T-helper 1 cell (primary cell): ENCODE results near the gene RRP12.

Experiments
- DNase-seq, 5 donors: peaks; one replicate each; pipeline ENCODE4 v3.0.0-alpha.2; 2012 to 2020

Gene RRP12

DNA sequence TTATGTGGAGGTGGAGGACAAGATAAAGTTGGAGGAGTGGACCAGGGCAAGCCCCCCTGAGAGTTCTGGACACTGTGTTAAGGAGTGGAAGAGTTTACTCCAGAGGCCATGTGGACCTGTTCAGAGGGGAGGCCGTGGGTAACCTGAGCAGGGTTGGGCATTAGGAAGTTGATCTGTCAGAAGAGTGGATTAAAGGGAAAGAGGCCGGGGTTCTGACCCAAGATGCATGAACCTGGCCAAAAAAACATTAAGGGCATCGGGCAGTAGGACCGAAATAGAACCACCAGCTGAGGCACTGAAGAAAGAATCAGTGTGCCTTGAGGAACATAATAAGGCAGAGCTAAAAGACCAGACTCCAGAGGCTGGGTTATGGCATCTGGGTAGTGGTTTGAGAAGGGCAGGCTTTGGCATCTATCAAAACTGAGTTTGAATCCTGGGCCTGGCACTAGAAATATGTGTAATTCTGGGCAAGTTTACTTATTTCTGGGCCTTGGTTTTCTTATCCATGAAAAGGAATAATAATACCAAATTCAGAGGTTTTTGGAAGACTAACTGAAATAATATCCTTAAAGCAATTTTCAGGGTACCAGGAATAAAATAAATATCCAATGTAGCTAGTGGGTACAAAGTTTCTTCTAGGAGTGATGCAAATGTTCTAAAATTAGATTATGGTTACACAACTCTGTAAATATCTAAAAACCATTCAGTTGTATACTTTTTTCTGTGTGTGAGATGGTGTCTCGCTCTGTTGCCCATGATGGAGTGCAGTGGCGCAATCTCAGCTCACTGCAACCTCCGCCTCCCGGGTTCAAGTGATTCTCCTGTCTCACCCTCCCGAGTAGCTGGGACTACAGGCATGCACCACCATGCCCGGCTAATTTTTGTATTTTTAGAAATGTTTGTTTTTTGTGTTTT, 93.0 kb downstream of the RRP12 start:
- DNase-seq, result no peak

- DNase-seq, result no peak
These were observed 93.7 kb downstream of the RRP12 start for GRCh38 chr10:97307441-97307840.
